ENCODE measurements around the gene IGFL4.
"Not testable (repeated sequence)": the region's sequence is repeated elsewhere in the genome, so short reads cannot be mapped to it uniquely, and the experiment has no call there.

IGFL4 gene

DNA sequence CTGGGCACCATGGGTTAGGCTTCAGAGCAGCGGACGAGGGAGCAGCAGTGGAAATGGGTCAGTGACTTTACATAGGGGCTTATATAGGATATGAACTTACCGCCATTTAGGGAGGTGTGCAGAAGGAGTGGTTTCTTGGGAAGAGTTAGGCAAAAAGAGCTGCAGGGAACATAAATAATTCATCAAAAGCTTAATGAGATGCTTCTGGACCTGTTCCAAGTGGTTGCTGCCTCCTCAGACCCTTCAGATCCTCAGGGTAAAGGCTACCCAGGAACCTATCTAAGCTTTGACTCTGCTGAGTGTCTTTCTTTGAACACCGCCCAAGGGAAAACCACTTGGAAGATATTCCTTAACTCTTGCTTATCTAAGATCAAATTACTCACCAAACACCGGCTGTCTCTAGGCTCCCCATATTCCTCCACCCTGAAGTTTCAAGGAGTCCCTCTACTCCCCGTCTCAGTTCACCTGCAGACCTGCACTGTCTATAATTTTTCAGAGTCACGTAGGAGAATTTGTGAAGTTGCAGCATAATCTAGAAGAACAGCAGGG, at the start of gene IGFL4:
Gene IGFL4, minus strand, starts transcription at position 51 of the 549 bp plus-strand sequence. Its CDS starts 40 bp downstream, at position 11.
- DNase-seq (ENCODE audit: low read depth in 2 of 2), result no peak

DNA sequence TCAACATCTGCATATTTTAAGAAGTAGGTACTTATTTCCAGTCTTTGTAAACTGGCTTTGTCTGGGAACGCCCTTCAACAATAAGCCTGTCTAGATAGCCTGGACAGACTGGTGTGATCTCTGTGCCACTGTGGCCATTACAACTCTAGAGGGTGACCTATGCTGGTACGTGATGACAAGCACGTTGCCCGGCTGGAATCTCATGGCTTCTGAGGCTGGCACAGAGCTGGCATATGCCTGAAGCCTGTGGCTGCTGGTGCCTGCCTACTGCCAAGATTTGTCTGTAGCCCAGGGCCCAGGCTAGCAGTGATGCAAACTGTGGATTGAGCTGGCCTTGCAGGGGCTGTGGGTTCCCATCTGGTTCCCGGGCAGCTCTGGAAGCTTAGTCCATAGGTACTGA, 49.6 kb upstream of the IGFL4 start:
- DNase-seq (ENCODE audit: low read depth in 2 of 2), result no peak

DNA sequence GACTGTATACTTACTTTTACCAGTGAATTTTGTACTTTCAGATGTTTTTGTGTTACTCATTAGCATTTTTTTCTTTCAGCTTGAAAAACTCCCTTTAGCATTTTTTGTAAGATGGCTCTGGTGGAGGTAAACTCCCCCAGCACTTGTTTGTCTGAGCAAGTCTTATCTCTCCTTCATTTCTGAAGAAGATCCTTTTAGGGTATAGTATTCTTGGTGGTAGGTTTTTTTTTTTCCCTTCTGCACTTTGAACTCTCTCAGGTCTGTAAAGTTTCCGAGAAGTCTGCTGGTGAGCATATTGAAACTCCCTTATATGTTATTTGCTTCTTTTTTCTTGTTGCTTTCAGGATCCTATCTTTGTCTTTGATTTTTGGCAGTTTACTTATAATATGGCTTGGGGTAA, 48.6 kb upstream of the IGFL4 start:
- DNase-seq (ENCODE audit: low read depth in 2 of 2), result no peak

DNA sequence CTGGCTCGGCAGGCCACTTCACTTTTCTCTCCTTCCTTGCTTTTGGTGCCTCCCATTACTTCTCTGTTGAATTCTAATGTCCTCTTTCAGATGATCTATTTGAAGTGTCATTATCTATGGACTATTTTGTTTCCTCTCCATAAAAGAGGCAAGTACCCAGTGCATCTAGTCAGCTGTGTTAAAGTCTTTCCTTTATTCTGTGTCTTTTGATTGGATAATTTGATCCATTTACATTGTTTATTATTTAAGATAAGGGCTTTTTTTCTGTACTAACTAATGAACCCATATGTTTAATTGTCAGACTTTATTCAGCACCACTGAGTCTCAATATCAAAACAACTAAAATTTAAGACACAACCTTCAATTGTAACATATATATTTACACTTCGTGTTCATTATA, 47.3 kb upstream of the IGFL4 start:
- DNase-seq (ENCODE audit: low read depth in 2 of 2), result no peak

DNA sequence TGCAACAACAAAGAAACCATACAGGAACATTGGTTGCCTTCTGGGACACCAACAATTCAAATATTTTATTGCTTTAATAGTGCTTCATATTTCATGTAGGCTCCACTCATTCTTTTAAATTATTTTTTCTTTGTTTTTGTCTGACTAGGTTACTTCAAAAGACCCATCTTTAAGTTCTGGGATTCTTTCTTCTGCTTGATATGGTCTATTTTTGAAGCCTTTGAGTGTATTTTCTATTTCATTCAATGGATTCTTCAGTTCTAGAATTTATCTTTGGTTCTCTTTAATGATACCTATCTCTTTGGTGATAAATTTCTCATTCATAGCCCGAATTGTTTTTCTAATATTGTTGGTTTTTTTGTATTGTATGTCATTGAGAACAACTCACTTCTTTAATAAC, 45.1 kb upstream of the IGFL4 start:
- no peak for DNase-seq (ENCODE audit: low read depth in 2 of 2)

DNA sequence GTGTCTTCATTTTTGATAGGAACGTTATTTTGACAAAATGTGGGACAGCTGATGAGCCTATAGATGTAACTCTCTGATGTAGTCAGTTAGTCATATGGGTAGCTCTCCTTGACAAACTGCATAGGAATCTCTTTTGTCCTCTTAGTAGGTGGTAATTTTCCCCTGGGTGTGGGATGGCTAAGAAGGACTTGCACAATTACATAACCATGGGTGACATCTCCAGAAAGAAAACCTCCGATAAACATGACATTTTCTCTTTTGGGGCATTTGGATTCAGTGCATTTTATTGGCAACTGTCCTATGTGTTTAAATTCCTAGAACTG, 41.9 kb upstream of the IGFL4 start:
- no peak for DNase-seq (ENCODE audit: low read depth in 2 of 2)

DNA sequence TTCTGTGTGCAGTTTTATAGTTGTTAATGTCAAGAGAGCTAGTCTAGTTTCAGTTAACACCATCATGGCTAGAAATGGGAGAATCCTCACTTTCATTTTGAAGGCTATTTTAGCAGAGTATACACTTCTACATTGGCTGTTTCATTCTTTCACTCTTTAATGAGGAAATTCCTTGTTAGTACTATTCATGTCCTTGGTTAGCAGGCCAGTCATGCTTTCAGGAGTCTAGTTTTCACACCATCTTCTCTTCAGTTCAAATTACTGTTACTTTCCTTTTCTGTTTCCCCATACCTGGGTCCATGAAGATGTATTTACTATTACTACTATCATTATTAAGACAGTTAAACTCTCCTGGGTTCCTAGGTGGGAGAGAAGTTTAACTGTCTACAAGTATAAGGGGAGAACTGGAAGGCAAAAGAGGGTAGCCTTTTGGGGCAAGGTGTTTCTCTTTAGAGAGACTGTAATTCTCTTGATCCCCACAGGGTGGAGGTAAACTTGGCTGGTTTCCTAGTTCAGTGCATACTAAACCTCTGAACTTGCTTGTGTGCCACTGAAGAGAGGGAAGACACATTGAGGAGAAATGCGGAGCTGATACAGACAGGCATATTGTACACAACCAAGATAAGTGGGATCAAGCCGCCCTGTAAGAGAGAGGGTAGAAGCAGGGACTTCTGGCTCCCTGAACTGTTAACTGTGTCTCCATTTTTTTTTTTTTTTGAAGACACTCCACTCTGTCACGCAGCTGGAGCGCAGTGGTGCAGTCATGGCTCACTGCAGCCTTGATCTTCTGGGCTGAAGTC, 41.3 kb upstream of the IGFL4 start:
- DNase-seq (ENCODE audit: low read depth in 2 of 2), result no peak

DNA sequence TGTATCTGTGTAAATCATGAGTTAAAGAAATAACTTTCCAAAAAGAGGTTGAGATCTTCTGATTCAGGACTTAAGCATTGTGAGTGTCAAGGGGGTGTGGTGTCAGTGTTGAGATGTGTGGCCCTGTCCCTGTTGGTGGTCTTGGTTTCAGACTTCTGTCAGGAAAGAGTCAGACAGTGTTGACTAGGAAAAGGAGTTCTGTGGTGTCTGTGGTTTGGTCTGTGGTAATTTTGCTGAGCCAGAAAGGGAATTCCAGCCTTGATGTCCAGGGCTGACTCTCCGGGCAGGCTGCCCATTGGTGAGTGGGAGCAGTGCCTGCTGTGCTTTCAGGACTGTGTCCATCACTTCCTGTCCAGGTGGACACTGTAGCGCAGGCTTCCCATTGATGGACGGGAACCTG, 39.8 kb upstream of the IGFL4 start:
- no peak for DNase-seq (ENCODE audit: low read depth in 2 of 2)

DNA sequence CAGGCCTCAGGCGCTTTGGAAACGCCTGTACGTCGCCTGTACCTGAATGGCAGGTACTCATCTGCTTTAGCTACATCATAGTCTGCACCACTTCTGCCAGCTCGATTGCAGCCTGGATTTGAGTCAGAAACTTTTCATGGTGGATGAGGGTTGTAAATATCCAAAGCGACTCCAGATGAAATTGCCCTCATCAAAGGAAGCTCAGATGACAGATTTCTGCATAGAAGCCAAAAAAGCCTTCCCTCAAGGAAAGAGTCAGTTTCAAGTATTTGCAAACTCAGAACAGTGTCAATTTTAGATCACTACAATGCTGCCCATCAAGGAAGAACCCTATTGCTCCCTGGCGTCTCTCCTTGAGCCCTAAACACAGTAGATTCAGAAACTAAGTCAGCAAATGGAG, 38.8 kb upstream of the IGFL4 start:
- DNase-seq (ENCODE audit: low read depth in 2 of 2), result no peak

DNA sequence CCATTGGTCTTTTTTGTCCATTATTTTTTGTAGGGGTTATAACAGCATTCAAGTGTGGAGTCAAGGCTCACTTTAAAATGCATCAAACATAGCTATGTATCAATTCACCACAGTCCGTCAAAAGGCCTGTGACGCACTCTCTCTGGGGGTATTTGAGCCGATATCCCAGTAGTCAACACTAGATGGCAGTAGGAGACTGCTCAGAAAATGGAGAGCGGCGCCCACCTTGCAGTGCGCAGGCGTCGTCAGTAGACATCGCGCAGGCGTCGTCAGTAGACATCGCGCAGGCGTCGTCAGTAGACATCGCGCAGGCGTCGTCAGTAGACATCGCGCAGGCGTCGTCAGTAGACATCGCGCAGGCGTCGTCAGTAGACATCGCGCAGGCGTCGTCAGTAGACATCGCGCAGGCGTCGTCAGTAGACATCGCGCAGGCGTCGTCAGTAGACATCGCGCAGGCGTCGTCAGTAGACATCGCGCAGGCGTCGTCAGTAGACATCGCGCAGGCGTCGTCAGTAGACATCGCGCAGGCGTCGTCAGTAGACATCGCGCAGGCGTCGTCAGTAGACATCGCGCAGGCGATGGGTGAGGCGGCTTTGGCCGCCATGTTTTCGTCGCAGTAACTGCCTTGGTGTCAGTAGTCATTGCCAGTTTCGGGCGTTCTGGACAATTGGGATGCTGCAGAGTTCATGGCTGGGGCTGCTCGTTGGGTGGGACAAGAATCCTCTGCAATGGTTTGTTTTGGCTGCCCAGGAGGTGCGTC, 38.0 kb upstream of the IGFL4 start:
- not testable (repeated sequence) for DNase-seq (ENCODE audit: low read depth in 2 of 2)

DNA sequence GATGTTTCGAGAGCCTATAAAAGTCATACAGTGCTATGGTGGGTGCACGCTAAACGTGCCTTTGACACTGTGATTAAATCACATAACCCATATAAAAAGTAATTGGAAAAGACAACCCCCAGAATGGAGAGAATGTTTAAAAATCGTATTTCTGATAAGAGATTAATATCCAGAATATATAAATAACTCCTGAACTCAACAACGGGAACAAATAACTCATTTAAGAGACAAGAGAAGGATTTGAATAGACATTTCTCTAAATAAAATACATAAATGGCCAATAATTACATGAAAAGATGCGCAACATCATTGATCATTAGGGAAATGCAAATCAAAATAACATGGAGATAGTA, 37.0 kb upstream of the IGFL4 start:
- DNase-seq (ENCODE audit: low read depth in 2 of 2), result no peak

DNA sequence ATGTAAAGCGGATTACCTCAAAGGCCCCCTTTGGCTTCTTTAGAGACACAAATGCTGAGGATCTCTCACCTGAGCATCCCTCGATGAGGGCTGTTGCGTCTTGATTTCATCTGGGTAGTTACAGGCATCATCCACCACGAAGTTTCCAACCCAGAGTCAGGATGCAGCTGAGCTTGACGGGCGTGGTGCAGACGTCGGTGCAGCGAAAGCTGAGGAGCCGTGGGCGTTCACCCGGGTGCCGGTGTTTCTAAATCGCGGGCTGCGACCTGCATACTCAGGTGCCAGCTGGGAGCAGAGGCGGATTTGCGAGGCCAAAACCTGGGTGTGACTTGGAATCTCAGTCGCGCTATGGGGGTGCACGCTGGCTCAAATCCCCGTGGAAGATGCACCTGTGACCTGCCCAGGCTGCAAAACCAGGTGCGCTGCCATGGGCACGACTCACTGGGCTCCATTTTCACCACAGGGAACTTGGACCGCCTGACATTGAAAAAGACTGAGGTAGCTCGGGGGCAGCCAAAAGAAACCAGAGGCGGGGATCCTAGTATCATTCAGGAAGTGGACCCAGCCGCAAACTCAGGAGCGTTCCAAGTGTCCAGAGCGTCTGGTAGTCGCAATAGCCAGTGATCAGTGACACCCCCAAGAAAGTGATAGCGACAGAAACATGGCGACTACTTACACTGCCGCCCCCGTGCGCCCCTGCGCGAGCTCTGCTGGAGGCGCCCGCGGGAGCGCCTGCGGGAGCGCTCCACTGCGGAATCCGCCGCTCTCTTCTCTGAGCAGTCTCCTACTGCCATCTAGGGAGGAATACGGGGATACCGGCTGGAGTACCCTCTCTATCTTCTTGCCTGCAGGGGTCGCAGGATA, 36.4 kb upstream of the IGFL4 start:
- no peak for DNase-seq (ENCODE audit: low read depth in 2 of 2)

DNA sequence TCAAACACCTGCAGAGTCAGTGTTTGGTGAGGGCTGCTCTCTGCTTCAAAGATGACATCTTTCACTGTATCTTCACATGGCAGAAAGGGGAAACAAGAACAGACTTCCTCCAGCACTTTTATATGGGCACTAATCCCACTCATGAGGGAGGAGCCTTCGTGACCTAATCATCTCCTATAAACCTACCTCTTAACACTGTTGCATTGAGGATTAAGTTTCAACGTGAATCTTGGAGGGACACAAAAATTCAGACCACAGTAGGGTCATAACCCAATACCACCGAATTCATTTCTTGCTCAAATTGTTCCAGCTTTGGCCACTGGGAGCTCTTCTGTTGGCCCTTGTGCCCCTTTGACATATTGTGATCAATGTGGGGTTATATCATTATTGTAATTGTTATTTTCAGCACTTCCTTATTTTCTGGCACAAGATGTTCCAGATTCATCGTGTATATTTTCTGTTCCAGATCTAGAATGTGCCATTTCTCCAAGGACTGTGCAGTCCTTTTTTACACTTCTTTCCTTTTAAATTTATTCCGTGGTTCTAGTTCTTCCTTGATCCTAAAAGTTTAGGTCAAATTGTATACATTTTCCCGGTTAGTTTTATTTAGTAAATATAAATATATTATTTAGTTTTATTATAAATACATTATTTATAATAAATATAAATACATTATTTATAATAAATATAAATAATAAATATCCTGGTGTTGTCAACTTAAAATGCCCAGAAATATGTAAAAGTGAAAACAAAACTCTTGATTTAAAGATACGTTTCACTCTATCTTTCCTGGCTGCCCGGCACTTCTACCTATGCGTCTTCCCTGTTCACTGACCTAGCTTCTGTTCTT, 35.5 kb upstream of the IGFL4 start:
- DNase-seq (ENCODE audit: low read depth in 2 of 2), result no peak

DNA sequence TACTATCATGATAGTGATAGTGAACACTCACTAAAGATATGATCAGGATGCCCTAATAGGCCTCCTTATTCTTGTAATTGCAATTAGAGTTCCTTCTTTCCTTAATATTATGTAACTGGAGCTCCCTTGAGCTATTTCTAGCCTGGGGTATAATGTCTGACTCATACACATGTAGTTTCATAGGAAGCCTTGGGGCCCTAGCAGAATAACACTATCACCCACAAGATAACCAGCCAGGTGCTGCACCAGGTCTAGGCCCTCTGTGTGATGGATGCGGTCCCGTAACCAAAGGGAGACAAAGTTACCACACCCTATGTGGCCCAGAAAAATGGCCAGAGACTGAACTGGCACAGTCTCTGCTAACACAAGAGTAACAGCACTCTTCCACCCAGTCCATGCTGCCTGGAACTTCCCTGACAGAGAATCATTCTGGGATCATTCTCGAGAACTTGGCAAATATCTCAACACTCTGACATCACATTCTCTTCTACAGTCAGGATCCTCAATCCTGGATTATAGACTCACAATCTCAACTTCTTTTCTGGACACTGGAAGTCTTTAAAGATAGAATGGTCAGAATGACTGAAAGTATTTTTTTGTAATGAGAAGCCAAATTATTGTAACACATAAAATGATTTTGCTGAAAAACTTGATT, 32.6 kb upstream of the IGFL4 start:
- no peak for DNase-seq (ENCODE audit: low read depth in 2 of 2)

DNA sequence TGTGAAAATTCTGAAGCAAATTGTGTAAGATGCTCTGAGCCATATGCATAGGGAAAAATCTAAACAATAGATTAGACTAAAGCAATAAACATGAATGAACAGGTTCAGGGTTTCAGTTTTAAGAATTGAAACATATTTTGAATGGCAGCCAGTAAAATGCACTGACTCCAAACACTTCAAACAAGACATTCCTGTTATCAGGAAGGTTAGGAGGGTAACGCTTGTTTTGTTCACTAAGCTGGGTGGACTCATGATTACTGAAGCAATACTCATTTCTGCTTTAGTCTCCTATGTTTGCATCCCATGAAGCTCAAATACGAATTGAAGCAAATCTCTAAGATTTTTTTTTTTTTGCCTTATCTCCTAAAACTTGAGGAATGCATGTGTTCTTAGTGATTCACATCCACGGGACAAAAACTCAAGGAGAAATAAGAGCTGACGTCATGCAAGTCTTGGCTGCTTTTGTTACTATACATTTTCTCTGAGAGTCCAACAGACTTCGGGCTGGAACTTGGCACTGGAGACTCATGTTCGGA, 29.1 kb upstream of the IGFL4 start:
- no peak for DNase-seq (ENCODE audit: low read depth in 2 of 2)

DNA sequence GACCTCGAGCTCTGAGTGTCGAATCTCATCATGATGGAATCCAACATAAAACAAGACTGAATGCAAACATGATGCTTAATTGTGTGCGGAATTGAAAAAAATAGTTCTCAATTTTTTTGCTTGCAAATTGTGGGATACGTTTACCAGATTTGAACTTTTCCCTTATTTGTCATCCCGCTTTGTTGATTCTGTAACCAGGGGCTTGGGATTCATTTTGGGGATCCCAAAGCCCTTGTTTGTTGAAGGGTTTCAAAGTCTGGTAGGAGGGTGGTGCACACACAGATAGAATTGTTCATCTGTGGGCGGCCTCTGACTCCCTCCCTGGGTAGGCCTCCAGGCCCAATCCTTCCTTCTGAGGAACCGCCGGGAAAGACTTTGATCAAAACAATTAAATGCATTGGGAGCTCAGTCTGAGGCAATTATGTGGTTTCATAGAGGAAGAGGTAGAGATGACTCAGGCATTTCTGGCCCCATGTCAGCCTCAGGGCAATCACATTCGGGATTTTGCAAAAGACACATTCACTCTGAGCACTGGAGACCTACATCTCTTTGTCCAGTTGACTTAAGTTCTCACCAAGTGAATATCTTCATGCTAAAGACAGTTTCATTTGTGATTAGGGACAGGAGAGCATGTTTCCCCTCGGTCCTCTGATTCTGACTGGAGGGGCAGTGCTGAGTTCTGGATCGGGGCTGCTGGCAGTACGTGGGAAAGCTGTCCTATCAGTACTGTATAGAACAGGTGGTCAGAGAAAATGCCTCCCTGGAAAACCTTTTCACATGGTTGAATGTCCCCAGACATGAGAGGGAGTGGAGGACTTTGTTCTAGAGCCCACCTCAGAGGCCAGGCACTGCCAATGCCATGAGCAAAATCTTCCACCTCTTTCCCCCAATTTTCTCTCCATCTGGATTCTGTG, 27.8 kb upstream of the IGFL4 start:
- DNase-seq (ENCODE audit: low read depth in 2 of 2), result no peak

DNA sequence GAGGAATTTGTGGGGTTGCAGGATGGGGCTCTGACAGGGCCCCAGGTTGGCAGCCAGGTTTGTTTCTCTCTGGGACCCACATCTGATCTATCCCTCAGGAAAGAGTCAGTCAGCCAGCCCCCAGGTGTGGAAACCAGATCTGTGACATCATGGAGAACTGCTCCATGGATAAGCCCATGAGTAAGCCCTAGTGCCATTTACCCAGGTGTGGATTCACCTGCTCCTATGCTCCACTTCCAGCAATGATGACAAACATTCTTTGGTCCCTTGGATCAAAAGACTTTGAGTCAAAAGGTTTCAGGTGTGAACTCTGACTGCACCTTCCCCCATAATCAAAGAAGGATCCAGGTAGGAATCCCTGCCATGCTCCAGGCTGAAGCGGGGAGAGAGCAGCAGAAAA, 26.9 kb upstream of the IGFL4 start:
- no peak for DNase-seq (ENCODE audit: low read depth in 2 of 2)

DNA sequence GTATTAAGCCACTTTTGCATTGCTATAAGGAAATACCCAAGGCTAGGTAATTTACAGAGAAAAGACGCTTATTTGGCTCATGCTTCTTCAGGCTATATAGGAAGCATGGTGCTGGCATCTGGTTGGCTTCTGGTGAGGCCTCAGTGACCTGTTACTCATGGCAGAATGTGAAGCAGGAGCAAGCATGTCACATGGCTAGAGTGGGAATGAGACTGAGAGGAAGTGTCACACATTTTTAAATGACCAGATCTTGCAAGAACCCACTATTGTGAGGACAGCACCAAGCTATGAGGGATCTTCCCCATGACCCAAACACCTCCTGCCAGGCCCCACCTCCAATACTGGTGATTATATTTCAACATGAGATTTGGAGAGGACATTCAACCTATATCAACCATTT, 25.7 kb upstream of the IGFL4 start:
- DNase-seq (ENCODE audit: low read depth in 2 of 2), result no peak

DNA sequence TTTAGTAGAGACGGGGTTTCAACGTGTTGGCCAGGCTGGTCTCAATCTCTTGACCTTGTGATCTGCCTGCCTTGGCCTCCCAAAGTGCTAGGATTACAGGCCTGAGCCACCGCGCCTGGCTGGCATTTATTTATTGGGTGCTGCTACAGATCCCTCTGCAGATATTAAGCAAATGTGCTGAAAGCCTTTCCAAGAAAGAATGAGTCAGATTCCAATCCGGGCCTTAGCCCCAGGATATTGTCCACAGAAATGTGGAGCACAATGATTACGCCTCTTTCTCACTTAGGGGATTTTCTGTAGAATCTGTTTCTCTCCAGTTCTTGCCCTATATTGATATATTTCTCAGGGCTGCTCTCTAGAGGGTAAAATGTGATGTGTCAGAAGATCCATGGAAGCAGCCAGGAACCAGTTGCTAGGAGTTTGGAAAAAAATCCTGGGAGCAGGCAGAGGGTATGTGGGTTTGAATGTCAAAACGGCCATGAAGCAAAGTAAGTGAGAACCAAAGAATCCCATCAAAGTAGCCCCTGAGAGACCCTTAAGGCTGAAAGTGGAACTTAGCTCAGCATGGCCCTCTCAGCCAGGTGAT, 24.8 kb upstream of the IGFL4 start:
- DNase-seq (ENCODE audit: low read depth in 2 of 2), result no peak

All from activated CD8-positive, alpha-beta memory T cell treated with anti-CD3 and anti-CD28 coated beads for 4 hours (primary cell).